CD4-positive, alpha-beta memory T cell (primary cell): ENCODE results near the gene QRICH2. TPM values are rescaled to one million over a fixed set of nuclear protein-coding genes. Genes with fewer than 3 reads are reported as not detected.
"Not testable (repeated sequence)": the region's sequence is repeated elsewhere in the genome, so short reads cannot be mapped to it uniquely, and the experiment has no call there.

ENCODE experiments used
- CTCF ChIA-PET: fragments of 350-600 bp; sonication (Branson Sonifier 250); formaldehyde crosslinking; loops from one replicate; lab custom pipeline; 2021; ENCODE audit warnings: inconsistent platforms; ENCODE audit not compliant: partially characterized antibody; lab: Charles Lee
- POLR2A ChIA-PET: fragments of 350-600 bp; sonication (Branson Sonifier 250); formaldehyde crosslinking; loops from one replicate; lab custom pipeline; 2021; ENCODE audit not compliant: partially characterized antibody; lab: Charles Lee
- DNase-seq, 5 donors: peaks; one replicate each; pipeline versions ENCODE4 v3.0.0 to v3.0.0-alpha.2; 2020 to 2022; ENCODE audit warnings: mixed read lengths in 1 of 5
- H3K27ac ChIP-seq: one replicate; pipeline ENCODE4 v1.7.0; 2013; ENCODE audit warnings: low read depth, low read length
- H3K27me3 ChIP-seq: 2 replicates; pipeline ENCODE4 v1.7.0; 2013; ENCODE audit warnings: mild to moderate bottlenecking, low read length, moderate library complexity; ENCODE audit not compliant: insufficient read depth
- H3K36me3 ChIP-seq: 2 replicates; pipeline ENCODE4 v1.7.0; 2013; ENCODE audit warnings: mild to moderate bottlenecking, low read length, moderate library complexity; ENCODE audit not compliant: insufficient read depth
- H3K4me1 ChIP-seq: 2 replicates; pipeline ENCODE4 v1.7.0; 2013; ENCODE audit warnings: mild to moderate bottlenecking, low read length, moderate library complexity; ENCODE audit not compliant: insufficient read depth
- H3K4me3 ChIP-seq, 2 donors: one replicate each; pipeline ENCODE4 v1.7.0; 2013; ENCODE audit warnings: low read length in 2 of 2, mild to moderate bottlenecking in 1 of 2
- H3K9me3 ChIP-seq, 2 donors: one replicate each; pipeline ENCODE4 v1.7.0; 2013; ENCODE audit warnings: low read length in 2 of 2, control low read depth in 1 of 2; ENCODE audit not compliant: control insufficient read depth in 1 of 2
- H3K27ac Mint-ChIP-seq, 7 donors: one replicate each; pipeline ENCODE4 v1.8.0; 2020 to 2021; ENCODE audit warnings: mixed read lengths in 7 of 7, mild to moderate bottlenecking in 6 of 7, inconsistent platforms in 3 of 7, moderate library complexity in 3 of 7
- H3K27me3 Mint-ChIP-seq, 2 donors: one replicate each; pipeline ENCODE4 v1.8.0; 2020 to 2021; ENCODE audit warnings: mixed read lengths in 2 of 2
- H3K36me3 Mint-ChIP-seq, 2 donors: one replicate each; pipeline ENCODE4 v1.8.0; 2020 to 2021; ENCODE audit warnings: mixed read lengths in 2 of 2, inconsistent platforms in 1 of 2, mild to moderate bottlenecking in 1 of 2
- H3K4me1 Mint-ChIP-seq, 4 donors: one replicate each; pipeline ENCODE4 v1.8.0; 2020 to 2021; ENCODE audit warnings: mixed read lengths in 4 of 4, mild to moderate bottlenecking in 1 of 4
- H3K4me3 Mint-ChIP-seq, 8 donors: one replicate each; pipeline ENCODE4 v1.8.0; 2020 to 2021; ENCODE audit warnings: mixed read lengths in 8 of 8, mild to moderate bottlenecking in 7 of 8, moderate library complexity in 6 of 8, inconsistent platforms in 3 of 8
- H3K9me3 Mint-ChIP-seq, 8 donors: one replicate each; pipeline ENCODE4 v1.8.0; 2020 to 2021; ENCODE audit warnings: mixed read lengths in 8 of 8, mild to moderate bottlenecking in 5 of 8, inconsistent platforms in 3 of 8, moderate library complexity in 1 of 8
- intact Hi-C: fragments of 100-400 bp; cut with micrococcal nuclease; formaldehyde crosslinking; loops from one replicate; pipeline ENCODE4 v1.15.1; 2023
- polyA plus RNA-seq, 2 donors: library from polyadenylated mRNA; unstranded; fragments of 300-500 nt; fragmentation: Illumina TruSeq; gene quantifications; one replicate each; pipeline ENCODE4 v1.2.3, GENCODE V29; 2021
- total RNA-seq, 2 experiments: library from RNA; stranded (reverse); gene quantifications; one replicate each; pipeline ENCODE4 v1.2.3, GENCODE V29; 2021

QRICH2 gene
- total and polyA plus RNA-seq, 4 experiments from 2014 or later, result 0.21 to 5.5 (median 2.9) TPM

DNA sequence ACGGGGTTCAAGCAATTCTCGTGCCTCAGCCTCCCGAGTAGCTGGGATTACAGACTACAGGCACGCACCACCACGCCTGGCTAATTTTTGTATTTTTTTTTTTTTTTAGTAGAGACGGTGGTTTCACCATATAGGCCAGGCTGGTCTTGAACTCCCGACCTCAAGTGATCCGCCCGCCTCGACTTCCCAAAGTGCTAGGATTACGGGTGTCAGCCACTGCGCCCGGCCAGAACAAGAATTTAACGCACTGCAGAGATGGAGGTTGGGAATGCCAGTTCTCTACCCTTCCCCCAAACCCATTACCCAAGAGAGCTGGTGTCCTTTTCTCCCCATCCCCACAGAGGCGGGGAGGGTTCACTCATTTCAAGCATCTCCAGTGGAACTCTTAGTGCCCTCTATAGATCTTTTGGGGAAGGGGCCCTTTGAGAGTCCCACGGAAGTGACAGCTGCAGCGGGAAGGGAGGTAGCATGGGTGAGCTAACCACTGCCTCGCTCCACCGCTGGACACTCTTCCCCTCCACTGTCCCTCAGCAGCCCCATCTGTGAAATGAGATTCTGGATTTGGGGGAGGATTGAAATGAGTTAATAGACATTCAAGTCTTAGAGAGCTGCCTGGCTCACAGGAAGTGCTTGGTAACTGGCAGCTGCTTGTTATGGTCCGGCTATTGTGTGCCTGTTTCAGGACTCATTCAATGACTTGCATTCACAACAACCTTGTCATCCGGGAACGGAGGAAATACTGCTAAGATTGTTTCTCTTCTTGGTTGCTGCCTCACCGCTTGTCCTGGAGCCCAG is 46.5 kb downstream of the QRICH2 start:
- H3K27ac Mint-ChIP-seq, result peak overlapping the region in 6 of 7 donors; percentile 35 to 93 (median 65)
- peak in 1 of 5 donors; percentile 8 for DNase-seq
- peaks cover 0 to 3% (median 0%) of the 10 kb centered on the region in 8 donors for H3K9me3 Mint-ChIP-seq
- Histone ChIP-seq H3K4me3 (no peak overlapping the region), H3K9me3 (no peaks in the 10 kb centered on the region), H3K27me3 (no peaks in the 10 kb centered on the region), H3K36me3 (peaks cover 4% of the 10 kb centered on the region), H3K4me1 (peaks cover 26% of the 10 kb centered on the region), H3K27ac (no peak overlapping the region)
- peaks cover 0 to 8% of the 10 kb centered on the region in 2 donors for H3K36me3 Mint-ChIP-seq
- no peaks in the 10 kb centered on the region for H3K27me3 Mint-ChIP-seq
- ChIA-PET CTCF (interaction anchor here (0.7 to 3.7 kb wide), 4 partner anchors 9 to 82 kb away, joined by 3 to 27 read pairs (median 4); no protein-coding TSS in a partner anchor), POLR2A (interaction anchor here (0.7 to 18.5 kb wide), 5 partner anchors 10 to 77 kb away, joined by 3 to 620 read pairs (median 8); partner anchors contain the start of gene RNF157)
- peaks cover 24 to 41% (median 32%) of the 10 kb centered on the region in 4 donors for H3K4me1 Mint-ChIP-seq
- H3K4me3 Mint-ChIP-seq, result peak overlapping the region in 1 of 8 donors; percentile 39
- intact Hi-C loops, result loop anchor here (10.0 kb wide), 1 partner anchor 357 kb away; the partner anchor contains the start of gene MRPL38

DNA sequence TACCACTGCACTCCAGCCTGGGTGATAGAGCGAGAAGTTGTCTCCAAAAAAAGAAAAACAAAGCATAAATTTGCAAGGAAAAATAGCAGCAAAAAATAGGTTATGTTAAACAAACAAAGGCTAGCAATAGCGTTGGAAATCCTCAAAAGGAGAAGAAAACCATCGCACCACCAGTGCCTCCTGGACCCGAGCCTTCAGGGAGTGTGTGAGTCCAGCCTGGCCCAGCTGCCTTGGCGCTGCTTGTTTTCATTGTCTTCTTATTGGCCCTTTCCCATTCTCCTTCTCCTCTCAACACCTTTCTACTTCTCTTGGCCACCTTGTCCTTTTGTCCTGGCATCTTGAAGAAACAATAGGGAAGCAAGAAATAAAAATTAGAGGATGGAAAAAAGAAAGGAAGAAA is 47.4 kb downstream of the QRICH2 start:
- Histone ChIP-seq H3K9me3 (no peaks in the 10 kb centered on the region), H3K27me3 (no peaks in the 10 kb centered on the region), H3K27ac (no peak overlapping the region), H3K4me3 (no peak overlapping the region), H3K4me1 (peaks cover 33% of the 10 kb centered on the region), H3K36me3 (no peaks in the 10 kb centered on the region)
- peaks cover 0 to 4% (median 0%) of the 10 kb centered on the region in 8 donors for H3K9me3 Mint-ChIP-seq
- CTCF ChIA-PET, result interaction anchor here (1.1 to 1.5 kb wide), 2 partner anchors 11 to 81 kb away, joined by 3 to 4 read pairs; no protein-coding TSS in a partner anchor
- H3K27me3 Mint-ChIP-seq, result no peaks in the 10 kb centered on the region
- POLR2A ChIA-PET, result interaction anchor here (1.2 to 18.5 kb wide), 3 partner anchors 11 to 76 kb away, joined by 5 to 620 read pairs (median 603); partner anchors contain the start of gene RNF157
- no peak for DNase-seq
- H3K4me1 Mint-ChIP-seq, result peaks cover 28 to 50% (median 38%) of the 10 kb centered on the region in 4 donors
- H3K27ac Mint-ChIP-seq, result peak overlapping the region in 1 of 7 donors; percentile 43
- intact Hi-C loops, result loop anchor here (10.0 kb wide), 1 partner anchor 356 kb away; the partner anchor contains the start of gene MRPL38
- H3K36me3 Mint-ChIP-seq, result peaks cover 0 to 5% of the 10 kb centered on the region in 2 donors
- peak overlapping the region in 1 of 8 donors; percentile 17 for H3K4me3 Mint-ChIP-seq

DNA sequence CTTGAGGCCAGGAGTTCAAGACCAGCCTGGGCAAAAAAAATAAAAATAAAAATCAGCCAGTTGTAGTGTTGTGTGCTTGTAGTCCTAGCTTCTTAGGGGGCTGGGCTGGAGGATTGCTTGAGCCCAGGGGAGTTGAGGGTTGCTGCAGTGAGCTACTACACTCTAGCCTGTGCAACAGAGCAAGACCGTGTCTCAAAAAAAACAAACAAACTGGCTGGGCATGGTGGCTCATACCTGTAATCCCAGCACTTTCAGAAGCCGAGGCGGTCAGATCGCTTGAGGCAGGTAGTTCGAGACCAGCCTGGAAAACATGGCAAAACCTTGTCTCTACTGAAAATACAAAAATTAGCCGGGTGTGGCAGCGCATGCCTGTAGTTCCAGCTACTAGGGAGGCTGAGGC is 47.9 kb downstream of the QRICH2 start:
- Histone ChIP-seq H3K9me3 (no peaks in the 10 kb centered on the region), H3K27ac (no peak overlapping the region), H3K4me1 (peaks cover 38% of the 10 kb centered on the region), H3K4me3 (no peak overlapping the region), H3K27me3 (no peaks in the 10 kb centered on the region), H3K36me3 (no peaks in the 10 kb centered on the region)
- Mint-ChIP-seq H3K27me3 (no peaks in the 10 kb centered on the region), H3K4me3 (no peak overlapping the region), H3K9me3 (peaks cover 0 to 4% (median under 1%) of the 10 kb centered on the region in 8 donors), H3K27ac (peak overlapping the region in 1 of 7 donors; percentile 43), H3K4me1 (peaks cover 31 to 55% (median 42%) of the 10 kb centered on the region in 4 donors), H3K36me3 (peaks cover 0 to 5% of the 10 kb centered on the region in 2 donors)
- CTCF ChIA-PET, result interaction anchor here (0.8 kb wide), 1 partner anchor 134 kb away, joined by 3 read pairs; no protein-coding TSS in a partner anchor
- intact Hi-C loops, result loop anchor here (10.0 kb wide), 1 partner anchor 355 kb away; the partner anchor contains the start of gene MRPL38
- DNase-seq, result peak in 1 of 5 donors; percentile 8
- POLR2A ChIA-PET, result interaction anchor here (1.2 to 18.5 kb wide), 3 partner anchors 10 to 76 kb away, joined by 5 to 620 read pairs (median 603); partner anchors contain the start of gene RNF157

DNA sequence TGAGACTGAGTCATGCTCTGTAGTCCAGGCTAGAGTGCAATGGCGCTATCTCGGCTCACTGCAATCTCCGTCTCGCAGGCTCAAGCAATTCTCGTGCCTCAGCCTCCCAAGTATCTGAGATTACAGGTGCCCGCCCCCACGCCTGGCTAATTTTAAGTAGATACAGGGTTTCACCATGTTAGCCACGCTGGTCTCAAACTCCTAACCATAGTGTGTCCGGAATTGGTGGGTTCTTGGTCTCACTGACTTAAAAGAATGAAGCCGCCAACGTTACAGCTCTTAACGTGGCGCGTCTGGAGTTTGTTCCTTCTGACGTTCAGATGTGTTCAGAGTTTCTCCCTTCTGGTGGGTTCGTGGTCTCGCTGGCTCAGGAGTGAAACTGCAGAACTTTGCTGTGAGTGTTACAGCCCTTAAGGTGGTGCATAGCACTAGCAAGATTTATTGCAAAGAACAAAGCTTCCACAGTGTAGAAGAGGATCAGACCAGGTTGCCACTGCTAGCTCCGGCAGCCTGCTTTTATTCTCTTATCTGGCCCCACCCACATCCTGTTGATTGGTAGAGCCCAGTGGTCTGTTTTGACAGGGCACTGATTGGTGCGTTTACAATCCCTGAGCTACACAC is 51.5 kb downstream of the QRICH2 start:
- H3K27ac ChIP-seq, H3K9me3 Mint-ChIP-seq, intact Hi-C loops, H3K9me3 ChIP-seq, H3K27me3 Mint-ChIP-seq, H3K27me3 ChIP-seq, H3K36me3 Mint-ChIP-seq, H3K36me3 ChIP-seq: not testable (repeated sequence)
- Histone ChIP-seq H3K4me3 (peak overlapping the region in 1 of 2 donors; percentile 30), H3K4me1 (peaks cover 49% of the 10 kb centered on the region)
- ChIA-PET POLR2A (interaction anchor here (0.9 to 19.8 kb wide), 10 partner anchors 11 to 77 kb away, joined by 3 to 620 read pairs (median 4); partner anchors contain the start of genes RNF157 and UBALD2), CTCF (interaction anchor here (0.8 to 1.8 kb wide), 7 partner anchors 8 to 77 kb away, joined by 3 to 7 read pairs (median 4); no protein-coding TSS in a partner anchor)
- peak overlapping the region; percentile 45 to 87 (median 71) for H3K4me3 Mint-ChIP-seq
- peak in 4 of 5 donors; percentile 44 to 63 (median 54) for DNase-seq
- H3K27ac Mint-ChIP-seq, result peak overlapping the region; percentile 58 to 94 (median 90)
- H3K4me1 Mint-ChIP-seq, result peaks cover 27 to 50% (median 40%) of the 10 kb centered on the region in 4 donors

DNA sequence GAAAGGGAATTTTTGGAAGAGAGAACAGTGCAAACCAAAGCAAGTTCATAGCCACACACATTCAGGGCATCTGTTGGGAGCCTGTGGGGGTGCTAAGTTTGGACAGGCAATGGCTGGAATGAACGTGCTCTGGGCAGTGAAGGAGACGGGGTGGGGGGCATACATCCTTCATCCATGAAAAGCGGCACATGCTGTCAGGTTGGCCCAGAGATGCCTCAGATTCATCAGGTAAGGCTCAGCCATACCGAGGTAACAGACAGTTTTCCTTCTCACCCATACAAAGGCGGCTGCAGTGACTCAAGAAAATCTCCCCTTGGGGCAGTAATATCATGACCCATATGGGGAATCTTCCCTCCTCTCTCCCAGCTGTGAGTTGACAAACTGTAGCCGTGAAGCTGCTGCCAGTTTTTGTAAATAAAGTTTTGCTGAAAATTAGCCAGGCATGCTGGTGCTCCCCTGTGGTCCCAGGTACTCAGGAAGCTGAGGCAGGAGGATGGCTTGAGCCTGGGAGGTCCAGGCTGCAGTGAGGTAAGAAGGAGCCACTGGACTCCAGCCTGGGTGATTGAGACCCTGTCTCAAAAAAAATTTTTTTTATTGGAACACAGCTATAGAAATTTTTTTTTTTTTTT is 52.2 kb downstream of the QRICH2 start:
- Mint-ChIP-seq H3K4me1 (peaks cover 28 to 54% (median 43%) of the 10 kb centered on the region in 4 donors), H3K9me3 (peaks cover 0 to 4% (median under 1%) of the 10 kb centered on the region in 8 donors), H3K27ac (peak overlapping the region in 2 of 7 donors; percentile 70 to 79), H3K36me3 (no peaks in the 10 kb centered on the region), H3K27me3 (no peaks in the 10 kb centered on the region), H3K4me3 (peak overlapping the region in 3 of 8 donors; percentile 33 to 87 (median 46))
- no peaks in the 10 kb centered on the region for H3K9me3 ChIP-seq
- H3K27ac ChIP-seq, result no peak overlapping the region
- intact Hi-C loops, result no loop called here
- DNase-seq, result no peak
- H3K36me3 ChIP-seq, result no peaks in the 10 kb centered on the region
- POLR2A ChIA-PET, result interaction anchor here (0.9 to 19.8 kb wide), 10 partner anchors 10 to 76 kb away, joined by 3 to 620 read pairs (median 4); partner anchors contain the start of genes RNF157 and UBALD2
- H3K4me1 ChIP-seq, result peaks cover 55% of the 10 kb centered on the region
- no peaks in the 10 kb centered on the region for H3K27me3 ChIP-seq
- H3K4me3 ChIP-seq, result no peak overlapping the region
- CTCF ChIA-PET, result interaction anchor here (0.9 to 1.8 kb wide), 6 partner anchors 9 to 76 kb away, joined by 3 to 7 read pairs (median 4); no protein-coding TSS in a partner anchor

DNA sequence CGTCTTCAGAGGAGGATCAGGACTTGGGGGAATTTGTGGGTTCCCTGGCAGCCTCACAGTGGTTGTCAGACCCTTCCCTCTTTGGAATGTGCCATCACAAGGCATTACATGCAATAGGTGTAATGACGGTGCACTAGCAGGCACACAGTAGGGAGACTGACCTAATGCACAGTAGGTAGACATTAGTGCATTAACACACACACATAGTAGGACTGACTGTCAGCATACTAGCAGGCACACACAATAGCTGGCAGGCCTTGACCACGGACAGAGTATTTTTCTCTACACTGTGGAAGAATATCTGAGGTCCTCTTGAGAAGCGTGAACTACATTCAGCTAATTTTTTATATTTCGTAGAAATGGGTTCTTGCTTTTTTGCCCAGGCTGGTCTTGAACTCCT is 53.8 kb downstream of the QRICH2 start:
- no peaks in the 10 kb centered on the region for H3K9me3 ChIP-seq
- Mint-ChIP-seq H3K27ac (peak overlapping the region; percentile 36 to 88 (median 77)), H3K4me3 (peak overlapping the region in 1 of 8 donors; percentile 44), H3K36me3 (no peaks in the 10 kb centered on the region), H3K27me3 (no peaks in the 10 kb centered on the region), H3K9me3 (peaks cover 0 to 4% (median under 1%) of the 10 kb centered on the region in 8 donors), H3K4me1 (peaks cover 26 to 59% (median 45%) of the 10 kb centered on the region in 4 donors)
- H3K36me3 ChIP-seq, result no peaks in the 10 kb centered on the region
- no peak overlapping the region for H3K4me3 ChIP-seq
- ChIA-PET CTCF (interaction anchor here (1.0 to 4.9 kb wide), 7 partner anchors 9 to 75 kb away, joined by 3 to 27 read pairs (median 6); partner anchors contain the start of gene UBALD2), POLR2A (interaction anchor here (1.1 to 19.8 kb wide), 4 partner anchors 9 to 150 kb away, joined by 3 to 620 read pairs (median 21); partner anchors contain the start of genes EXOC7 and UBALD2)
- no peak for DNase-seq
- H3K27me3 ChIP-seq, result no peaks in the 10 kb centered on the region
- intact Hi-C loops, result no loop called here
- H3K4me1 ChIP-seq, result peaks cover 57% of the 10 kb centered on the region
- no peak overlapping the region for H3K27ac ChIP-seq
